CD4-positive, alpha-beta T cell (primary cell): Measurements from ENCODE around the gene DDIT4. TPM values are rescaled to one million over a fixed set of nuclear protein-coding genes. Genes with fewer than 3 reads are reported as not detected.

Experiments used
- ATAC-seq: fragments of 200-7000 bp; cut with Tn5 transposase; one replicate; pipeline ENCODE4 v1.10.0; 2022; ENCODE audit warnings: mild to moderate bottlenecking; ENCODE audit not compliant: poor library complexity
- CTCF ChIA-PET: fragments of 350-600 bp; sonication (Branson Sonifier 250); formaldehyde crosslinking; loops from one replicate; lab custom pipeline; 2021; ENCODE audit warnings: antibody characterized with exemption, inconsistent platforms; lab: Charles Lee
- POLR2A ChIA-PET: fragments of 350-600 bp; sonication (Branson Sonifier 250); formaldehyde crosslinking; loops from one replicate; lab custom pipeline; 2021; ENCODE audit warnings: antibody characterized with exemption, inconsistent platforms; lab: Charles Lee
- DNase-seq, 14 experiments: peaks; one replicate each; pipeline ENCODE4 v3.0.0-alpha.2; 2013 to 2020; ENCODE audit warnings: mixed read lengths in 2 of 14
- H3K27ac ChIP-seq, 2 donors: one replicate each; pipeline versions ENCODE4 v1.5.1 to v1.7.0; 2013; ENCODE audit warnings: low read length in 2 of 2, low read depth in 1 of 2, mild to moderate bottlenecking in 1 of 2
- H3K27me3 ChIP-seq, 2 experiments: 1 replicate in 1 of 2; 2 replicates in 1 of 2; pipeline versions ENCODE4 v1.6.1 to v1.7.0; 2013; ENCODE audit warnings: low read length in 2 of 2, control low read depth in 1 of 2, mild to moderate bottlenecking in 1 of 2, moderate library complexity in 1 of 2; ENCODE audit not compliant: insufficient read depth in 2 of 2, control insufficient read depth in 1 of 2
- H3K36me3 ChIP-seq: one replicate; pipeline ENCODE4 v1.6.1; 2013; ENCODE audit warnings: low read length, control low read depth; ENCODE audit not compliant: insufficient read depth
- H3K4me1 ChIP-seq: one replicate; pipeline ENCODE4 v1.6.1; 2013; ENCODE audit warnings: low read length, control low read depth; ENCODE audit not compliant: insufficient read depth
- H3K4me3 ChIP-seq: one replicate; pipeline ENCODE4 v1.5.1; 2013; ENCODE audit warnings: mild to moderate bottlenecking, low read length, moderate library complexity
- H3K9me3 ChIP-seq, 2 experiments: 1 replicate in 1 of 2; 2 replicates in 1 of 2; pipeline versions ENCODE4 v1.6.1 to v1.7.0; 2013; ENCODE audit warnings: low read length in 2 of 2, mild to moderate bottlenecking in 2 of 2, control low read depth in 1 of 2, moderate library complexity in 1 of 2; ENCODE audit not compliant: control insufficient read depth in 1 of 2, insufficient read depth in 1 of 2
- H3K27ac Mint-ChIP-seq: one replicate; pipeline ENCODE4 v1.8.0; 2020; ENCODE audit warnings: mixed read lengths
- H3K27me3 Mint-ChIP-seq: one replicate; pipeline ENCODE4 v1.8.0; 2021; ENCODE audit warnings: mixed read lengths
- H3K36me3 Mint-ChIP-seq: one replicate; pipeline ENCODE4 v1.8.0; 2021; ENCODE audit warnings: low read depth, mixed read lengths
- H3K4me1 Mint-ChIP-seq: one replicate; pipeline ENCODE4 v1.8.0; 2021; ENCODE audit warnings: low read depth, mixed read lengths
- H3K4me3 Mint-ChIP-seq: one replicate; pipeline ENCODE4 v1.8.0; 2020; ENCODE audit warnings: mild to moderate bottlenecking, mixed read lengths
- H3K9me3 Mint-ChIP-seq: one replicate; pipeline ENCODE4 v1.8.0; 2020; ENCODE audit warnings: mixed read lengths
- intact Hi-C, 2 experiments: fragments of 100-400 bp; cut with DNase I in 1 of 2; cut with micrococcal nuclease in 1 of 2; formaldehyde crosslinking; loops; one replicate each; pipeline versions ENCODE4 v1.15.1 to v1.9.0; 2023 to 2025; cut with DNase I, micrococcal nuclease
- total RNA-seq, 174 experiments: library from RNA in 2 of 174; stranded (reverse) in 2 of 174; gene quantifications; one replicate each; pipeline ENCODE4 v1.2.3 and lab custom pipeline; 2021 to 2026
- TF ChIP-seq, protein P1 (sequence below): fragments of 200-600 bp; IDR thresholded peaks from one replicate; pipeline ENCODE4 v1.8.0; 2022; ENCODE audit warnings: antibody characterized with exemption, mild to moderate bottlenecking

DDIT4 gene
- total RNA-seq, 2 experiments from 2014 or later = 427 to 436 TPM

DNA sequence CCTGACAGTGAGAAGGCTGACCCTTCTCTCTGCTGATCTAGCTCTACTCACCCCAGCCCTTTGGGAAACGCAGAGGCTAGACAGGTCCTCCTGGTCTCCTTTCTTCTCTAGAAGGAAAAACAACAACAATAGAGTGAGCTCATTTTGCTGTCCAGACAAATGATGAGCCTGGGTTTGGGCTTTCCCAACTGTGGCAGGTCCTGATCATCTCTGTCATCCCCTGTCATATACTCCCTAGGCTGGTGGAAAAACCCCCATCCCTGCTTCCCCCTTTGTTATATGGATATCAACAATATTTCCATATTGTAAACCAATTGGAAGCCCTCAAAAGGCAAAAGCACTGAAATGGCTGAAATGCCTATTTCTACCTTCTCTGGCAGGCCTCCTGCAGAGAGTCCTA is 9.2 kb upstream of the DDIT4 start:
- Histone ChIP-seq H3K27me3 (no peaks in the 10 kb centered on the region), H3K9me3 (no peaks in the 10 kb centered on the region), H3K36me3 (no peaks in the 10 kb centered on the region), H3K4me3 (no peak overlapping the region), H3K27ac (no peak overlapping the region), H3K4me1 (peaks cover 54% of the 10 kb centered on the region)
- intact Hi-C loops = loop anchor here in 1 of 2 experiments (5.0 kb wide), 2 partner anchors 33 to 47 kb away; partner anchors contain the start of genes ANAPC16 and ASCC1
- no peaks in the 10 kb centered on the region for H3K36me3 Mint-ChIP-seq
- TF ChIP-seq, protein P1, sequence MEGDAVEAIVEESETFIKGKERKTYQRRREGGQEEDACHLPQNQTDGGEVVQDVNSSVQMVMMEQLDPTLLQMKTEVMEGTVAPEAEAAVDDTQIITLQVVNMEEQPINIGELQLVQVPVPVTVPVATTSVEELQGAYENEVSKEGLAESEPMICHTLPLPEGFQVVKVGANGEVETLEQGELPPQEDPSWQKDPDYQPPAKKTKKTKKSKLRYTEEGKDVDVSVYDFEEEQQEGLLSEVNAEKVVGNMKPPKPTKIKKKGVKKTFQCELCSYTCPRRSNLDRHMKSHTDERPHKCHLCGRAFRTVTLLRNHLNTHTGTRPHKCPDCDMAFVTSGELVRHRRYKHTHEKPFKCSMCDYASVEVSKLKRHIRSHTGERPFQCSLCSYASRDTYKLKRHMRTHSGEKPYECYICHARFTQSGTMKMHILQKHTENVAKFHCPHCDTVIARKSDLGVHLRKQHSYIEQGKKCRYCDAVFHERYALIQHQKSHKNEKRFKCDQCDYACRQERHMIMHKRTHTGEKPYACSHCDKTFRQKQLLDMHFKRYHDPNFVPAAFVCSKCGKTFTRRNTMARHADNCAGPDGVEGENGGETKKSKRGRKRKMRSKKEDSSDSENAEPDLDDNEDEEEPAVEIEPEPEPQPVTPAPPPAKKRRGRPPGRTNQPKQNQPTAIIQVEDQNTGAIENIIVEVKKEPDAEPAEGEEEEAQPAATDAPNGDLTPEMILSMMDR = no peak
- H3K9me3 Mint-ChIP-seq = no peaks in the 10 kb centered on the region
- ATAC-seq (no peak), DNase-seq (peak in 1 of 14 experiments; percentile 34)
- CTCF ChIA-PET = interaction anchor here (1.5 to 3.8 kb wide), 3 partner anchors 10 to 73 kb away, joined by 3 to 12 read pairs (median 10); partner anchors contain the start of gene DDIT4
- H3K4me1 Mint-ChIP-seq = peaks cover 51% of the 10 kb centered on the region
- H3K4me3 Mint-ChIP-seq = no peak overlapping the region
- no peaks in the 10 kb centered on the region for H3K27me3 Mint-ChIP-seq
- H3K27ac Mint-ChIP-seq = peak overlapping the region; percentile 66
- POLR2A ChIA-PET = interaction anchor here (0.8 to 2.8 kb wide), 4 partner anchors 9 to 67 kb away, joined by 4 to 17 read pairs (median 10); partner anchors contain the start of gene DDIT4

GRCh38 chr10:72265508-72265907 is 8.2 kb upstream of the DDIT4 start:
- CTCF ChIA-PET = interaction anchor here (1.5 to 3.8 kb wide), 2 partner anchors 70 to 72 kb away, joined by 3 to 10 read pairs; no protein-coding TSS in a partner anchor
- Histone ChIP-seq H3K36me3 (no peaks in the 10 kb centered on the region), H3K27me3 (no peaks in the 10 kb centered on the region), H3K27ac (no peak overlapping the region), H3K4me1 (peaks cover 44% of the 10 kb centered on the region), H3K9me3 (no peaks in the 10 kb centered on the region), H3K4me3 (no peak overlapping the region)
- Mint-ChIP-seq H3K9me3 (no peaks in the 10 kb centered on the region), H3K36me3 (no peaks in the 10 kb centered on the region), H3K27me3 (no peaks in the 10 kb centered on the region), H3K27ac (peak overlapping the region; percentile 66), H3K4me1 (peaks cover 45% of the 10 kb centered on the region), H3K4me3 (peak overlapping the region; percentile 7)
- intact Hi-C loops = no loop called here
- POLR2A ChIA-PET = interaction anchor here (1.0 to 2.7 kb wide), 3 partner anchors 8 to 32 kb away, joined by 3 to 17 read pairs (median 3); partner anchors contain the start of gene DDIT4
- TF ChIP-seq, protein P1 = no peak
- ATAC-seq = no peak
- no peak for DNase-seq

GRCh38 chr10:72265990-72266865 is 7.5 kb upstream of the DDIT4 start:
- DNase-seq = no peak
- Histone ChIP-seq H3K36me3 (no peaks in the 10 kb centered on the region), H3K4me3 (no peak overlapping the region), H3K9me3 (no peaks in the 10 kb centered on the region), H3K4me1 (peaks cover 37% of the 10 kb centered on the region), H3K27me3 (no peaks in the 10 kb centered on the region), H3K27ac (no peak overlapping the region)
- TF ChIP-seq, protein P1 = no peak
- Mint-ChIP-seq H3K4me3 (no peak overlapping the region), H3K36me3 (no peaks in the 10 kb centered on the region), H3K9me3 (no peaks in the 10 kb centered on the region), H3K27ac (no peak overlapping the region), H3K27me3 (no peaks in the 10 kb centered on the region), H3K4me1 (peaks cover 43% of the 10 kb centered on the region)
- intact Hi-C loops = no loop called here
- ATAC-seq = no peak
- CTCF ChIA-PET = interaction anchor here (0.8 to 3.8 kb wide), 2 partner anchors 71 kb away, joined by 3 to 10 read pairs; no protein-coding TSS in a partner anchor
- POLR2A ChIA-PET = interaction anchor here (0.6 to 1.2 kb wide), 3 partner anchors 28 to 50 kb away, joined by 3 to 4 read pairs (median 3); partner anchors contain the start of gene ASCC1
